Colon (tissue), 2 donors: ENCODE measurements around the gene MMRN1.

ENCODE experiments used
- FAIRE-seq: peaks from 2 replicates; lab custom pipeline; 2012; peaks lifted over from hg19 to GRCh38; lab: Jason Lieb, UNC
- donor health status: control.
- donor health status: control.

MMRN1 gene

GRCh38 chr4:89914609-89915550 is 20.2 kb downstream of the MMRN1 start:
- no peak for FAIRE-seq

GRCh38 chr4:89915937-89916336 is 21.3 kb downstream of the MMRN1 start:
- FAIRE-seq = no peak

- no peak for FAIRE-seq
Observed at GRCh38 chr4:89922848-89923416, 28.3 kb downstream of the MMRN1 start.

GRCh38 chr4:89928838-89929237 is 34.2 kb downstream of the MMRN1 start:
- FAIRE-seq = no peak

GRCh38 chr4:89929425-89930159 is 34.9 kb downstream of the MMRN1 start:
- FAIRE-seq = no peak

- no peak for FAIRE-seq
Observed at GRCh38 chr4:89939546-89939945, 44.9 kb downstream of the MMRN1 start.

- no peak for FAIRE-seq
Observed at GRCh38 chr4:89939994-89940393, 45.3 kb downstream of the MMRN1 start.

- no peak for FAIRE-seq
Observed at GRCh38 chr4:89942811-89943210, 48.2 kb downstream of the MMRN1 start.

- no peak for FAIRE-seq
Observed at GRCh38 chr4:89949782-89950387, 55.2 kb downstream of the MMRN1 start.

- no peak for FAIRE-seq
Observed at GRCh38 chr4:89952458-89952857, 57.8 kb downstream of the MMRN1 start.

GRCh38 chr4:89954906-89955695 is 60.4 kb downstream of the MMRN1 start:
- no peak for FAIRE-seq

GRCh38 chr4:89957046-89957926 is 62.6 kb downstream of the MMRN1 start:
- FAIRE-seq = no peak

- no peak for FAIRE-seq
Observed at GRCh38 chr4:89981789-89982334, 87.2 kb downstream of the MMRN1 start.

GRCh38 chr4:89988268-89988667 is 93.6 kb downstream of the MMRN1 start:
- no peak for FAIRE-seq

GRCh38 chr4:89992744-89993143 is 98.1 kb downstream of the MMRN1 start:
- FAIRE-seq = no peak

- no peak for FAIRE-seq
Observed at GRCh38 chr4:89994176-89994873, 99.7 kb downstream of the MMRN1 start.

- no peak for FAIRE-seq
Observed at GRCh38 chr4:89995006-89995405, 100.4 kb downstream of the MMRN1 start.

- FAIRE-seq = no peak
Observed at GRCh38 chr4:89995814-89996213, 101.2 kb downstream of the MMRN1 start.

GRCh38 chr4:89997171-89997704 is 102.6 kb downstream of the MMRN1 start:
- FAIRE-seq = no peak
